ENCODE measurements around the gene MAFF. TPM values are rescaled to one million over a fixed set of nuclear protein-coding genes. Genes with fewer than 3 reads are reported as not detected.

MAFF gene
- total and polyA plus RNA-seq, 9 of the 15 experiments (the other 6 are each of a cell fraction or from before 2014, with no cell fraction given), result 0.51 to 8.0 (median 5.4) TPM

DNA sequence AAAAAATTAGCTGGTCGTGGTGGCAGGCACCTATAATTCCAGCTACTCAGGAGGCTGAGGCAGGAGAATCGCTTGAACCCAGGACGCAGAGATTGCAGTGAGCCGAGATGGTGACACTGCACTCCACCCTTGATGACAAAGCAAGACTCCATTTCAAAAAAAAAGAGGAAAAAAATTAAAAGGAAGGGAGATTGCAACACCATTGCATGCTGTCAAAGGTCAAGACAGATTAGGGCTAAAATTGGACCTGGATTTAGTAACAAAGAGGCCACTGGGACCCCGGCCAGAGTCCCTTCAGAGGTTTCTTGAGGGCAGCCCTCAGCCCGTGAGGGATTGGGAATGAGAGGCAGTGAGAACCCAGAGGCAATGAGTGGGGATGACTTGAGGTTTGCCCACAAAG lies 8.2 kb upstream of the MAFF start (continued):
- no peak for TF ChIP-seq CHD7 (IDR thresholded peaks at IDR 0.05; ENCODE audit: low read depth, low read length)
